Measurements from ENCODE around the gene ERCC8.
"Not testable (repeated sequence)": the region's sequence is repeated elsewhere in the genome, so short reads cannot be mapped to it uniquely, and the experiment has no call there.

Gene ERCC8

DNA sequence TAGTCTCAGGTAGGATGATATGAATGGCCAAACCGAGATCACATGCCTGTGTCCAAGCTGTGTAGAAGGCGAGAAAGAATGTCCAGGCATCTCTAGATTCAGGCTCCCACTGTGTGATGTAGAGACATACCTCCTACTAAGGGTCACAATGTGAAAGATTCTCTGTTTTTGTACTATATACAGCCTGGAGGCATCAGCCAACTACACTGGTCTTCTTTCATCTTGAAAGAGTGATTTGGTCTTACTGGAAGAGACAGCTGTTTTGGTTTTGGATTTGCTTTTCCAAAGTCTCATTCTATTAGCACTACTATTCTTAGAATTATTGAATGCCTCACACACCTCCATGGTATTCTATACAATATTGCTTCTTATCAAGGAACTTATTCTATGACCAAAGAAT is 26.4 kb downstream of the ERCC8 start:
- DNase-seq: no peak

DNA sequence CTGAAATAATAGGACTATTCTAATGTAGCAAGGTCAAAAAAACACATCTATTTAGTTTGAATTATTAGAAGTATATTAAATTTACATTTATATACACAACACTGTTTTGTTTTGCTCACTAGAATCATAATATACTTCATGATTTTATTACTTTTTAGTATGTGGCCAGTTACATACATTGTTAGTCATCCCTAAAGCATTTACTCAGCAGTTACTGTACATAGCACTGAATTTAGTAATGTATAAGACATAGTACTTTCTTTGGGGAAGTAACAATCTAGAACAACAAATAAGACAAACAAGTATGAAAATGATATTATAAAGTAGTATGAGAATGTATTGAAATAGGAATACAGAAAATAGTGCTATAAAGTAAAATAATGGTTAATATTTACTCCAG is 28.2 kb downstream of the ERCC8 start:
- DNase-seq: no peak

DNA sequence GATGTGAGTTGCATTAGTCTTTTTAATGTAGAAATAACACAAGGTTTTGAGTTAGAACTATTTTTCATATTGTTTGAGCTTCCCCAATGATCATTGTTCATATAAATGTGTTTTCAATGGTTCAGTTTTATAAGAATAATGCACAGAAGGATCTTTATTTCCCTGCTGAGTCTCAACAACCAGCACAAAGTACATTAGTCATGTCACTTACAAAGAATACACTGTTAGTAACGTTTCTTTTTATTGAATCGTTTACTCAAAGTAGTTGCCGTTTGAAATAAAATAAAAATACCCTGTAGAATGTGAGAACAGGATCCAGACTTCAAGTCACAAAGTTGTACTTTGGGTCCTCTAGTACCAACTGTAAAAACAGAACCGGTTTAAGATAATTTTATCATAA is 41.5 kb downstream of the ERCC8 start:
- DNase-seq: peak in 1 of 51 donors; percentile 21

DNA sequence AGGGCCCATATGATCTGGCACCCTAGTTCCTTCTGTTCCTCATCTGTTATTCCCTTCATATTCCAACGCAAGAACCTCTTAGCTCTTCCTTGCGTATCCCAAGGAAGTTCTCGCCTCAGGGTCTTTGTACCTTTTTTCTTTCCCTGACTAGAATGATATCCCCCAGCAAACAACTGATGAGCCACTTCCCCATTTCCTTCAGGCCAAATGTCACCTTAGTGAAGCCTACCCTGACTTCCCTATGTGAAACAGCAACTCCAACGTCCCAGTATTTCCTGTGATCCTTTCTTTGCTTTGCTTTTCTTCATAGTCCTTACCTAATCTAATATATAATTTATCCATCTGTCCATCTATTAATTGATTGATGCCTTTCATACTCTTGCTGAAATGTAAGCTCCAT is 47.9 kb downstream of the ERCC8 start:
- no peak for DNase-seq

DNA sequence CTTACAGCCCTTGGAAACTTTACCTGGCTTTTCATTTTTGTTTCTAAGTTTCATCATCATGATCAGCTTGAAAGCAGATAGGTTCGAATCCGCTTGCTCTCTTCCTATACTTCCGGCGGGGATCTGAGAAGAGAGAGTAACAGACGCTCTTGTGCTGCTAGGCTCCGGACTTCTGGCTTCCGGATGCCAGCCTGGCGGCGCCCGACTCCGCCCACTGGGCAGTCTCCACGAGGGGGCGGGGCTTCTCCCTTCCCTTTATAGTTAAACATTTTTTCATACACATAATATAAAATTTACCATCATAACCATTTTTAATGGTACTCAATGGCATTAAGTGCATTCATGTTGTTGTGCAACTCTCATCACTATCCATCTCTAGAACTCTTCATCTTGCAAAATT is 51.3 kb downstream of the ERCC8 start:
- DNase-seq: no peak

DNA sequence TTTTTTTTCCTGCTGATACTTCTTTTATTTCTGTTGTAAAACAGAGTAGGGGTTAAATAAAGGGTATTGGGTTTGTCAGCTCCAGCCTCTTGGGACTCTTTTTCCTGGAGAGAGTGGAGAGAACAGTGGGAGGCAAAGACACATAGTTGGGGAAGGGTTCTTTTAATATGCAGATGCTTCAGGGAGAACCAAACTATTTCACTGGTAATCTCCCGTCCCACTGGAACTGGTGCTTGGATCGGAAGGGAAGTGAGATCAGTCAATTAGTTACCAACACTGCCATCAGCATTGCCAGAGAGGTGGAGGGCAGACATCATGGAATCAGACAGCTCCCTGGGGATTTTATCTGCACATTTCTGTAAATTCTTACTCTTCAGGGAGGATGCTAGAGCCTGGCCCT is 53.2 kb downstream of the ERCC8 start:
- DNase-seq: no peak

DNA sequence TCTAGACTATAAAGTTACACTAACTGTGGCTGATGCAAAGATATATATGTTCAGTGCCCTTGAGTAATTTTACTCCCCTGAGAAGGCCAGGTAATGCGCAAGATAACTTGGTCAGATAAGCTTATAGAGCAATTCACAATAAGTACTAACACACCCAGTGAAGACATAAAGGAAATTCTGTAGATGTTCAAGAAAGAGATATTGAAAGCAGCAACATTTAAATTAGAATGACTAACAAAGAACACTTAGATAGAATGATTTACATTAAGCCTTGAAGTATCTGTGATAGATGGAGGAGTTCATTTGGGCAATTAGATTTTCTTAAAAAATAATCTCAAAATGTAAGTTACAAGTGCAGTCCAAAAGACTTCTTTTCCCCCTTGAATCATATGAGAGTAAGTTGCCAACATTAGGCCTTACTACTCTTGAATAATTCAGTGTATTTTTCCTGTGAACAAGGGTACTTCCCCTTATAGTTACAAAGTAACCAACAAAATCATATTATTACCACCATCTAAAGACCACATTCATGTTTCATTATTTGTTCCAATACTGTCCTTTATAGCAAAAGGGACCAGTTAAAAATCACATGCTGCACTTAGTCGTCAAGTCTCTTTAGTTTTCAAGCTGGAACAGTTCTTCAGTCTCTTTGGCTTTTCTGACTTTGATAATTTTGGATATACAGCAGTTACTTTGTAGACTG is 56.4 kb downstream of the ERCC8 start:
- no peak for DNase-seq

DNA sequence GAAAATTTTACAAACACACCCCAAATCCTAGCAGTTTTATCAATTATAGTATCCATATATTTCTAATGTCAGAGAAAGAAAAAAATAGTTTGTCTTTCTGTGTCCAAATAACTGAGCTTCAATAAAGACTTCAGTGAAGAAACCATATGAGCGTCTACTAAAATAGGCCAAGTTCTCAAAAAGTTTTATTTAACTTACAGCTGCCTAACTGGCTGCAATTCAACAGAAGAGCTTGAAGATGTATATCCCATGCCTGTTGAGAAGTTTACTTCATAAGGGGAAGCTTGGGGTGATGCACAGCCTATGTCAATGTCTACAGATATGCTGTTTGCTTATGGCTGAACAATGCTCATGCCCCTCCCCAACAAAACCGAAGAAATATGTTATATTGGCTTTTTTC is 57.1 kb downstream of the ERCC8 start:
- no peak for DNase-seq

DNA sequence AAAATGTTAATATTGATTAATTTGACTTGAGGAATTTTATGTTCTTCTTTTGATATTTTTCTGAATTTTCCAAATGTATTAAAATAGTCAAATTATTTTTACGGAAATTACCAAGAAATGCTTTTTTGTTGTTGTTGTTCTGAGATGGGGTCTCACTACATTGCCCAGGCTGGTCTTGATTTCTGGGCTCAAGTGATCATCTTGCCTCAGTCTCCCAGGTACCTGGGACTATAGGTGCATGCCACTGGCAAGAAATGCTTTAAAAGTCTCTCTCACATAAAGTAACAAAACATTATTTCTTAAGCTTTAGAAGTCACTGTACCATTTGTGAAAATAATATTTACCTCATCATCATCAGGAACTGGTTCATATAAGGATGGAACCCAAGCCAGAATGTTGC is 57.8 kb downstream of the ERCC8 start:
- no peak for DNase-seq

DNA sequence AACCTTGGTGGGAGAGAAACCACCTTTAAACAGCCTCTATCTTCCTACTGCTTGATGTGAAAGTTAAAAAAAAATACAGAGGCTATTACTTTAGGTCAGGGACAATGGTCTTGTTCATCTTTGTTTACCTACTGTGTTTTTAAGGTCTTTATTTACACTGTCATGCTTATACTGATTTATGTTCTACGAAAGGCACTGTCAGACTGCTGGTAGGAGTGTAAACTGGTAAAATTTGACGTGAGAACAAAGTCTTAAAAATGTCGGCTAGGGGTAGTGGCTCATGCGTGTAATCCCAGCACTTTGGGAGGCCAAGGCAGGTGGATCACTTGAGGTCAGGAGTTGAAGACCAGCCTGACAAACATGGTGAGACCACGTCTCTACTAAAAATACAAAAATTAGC is 58.7 kb downstream of the ERCC8 start:
- no peak for DNase-seq

DNA sequence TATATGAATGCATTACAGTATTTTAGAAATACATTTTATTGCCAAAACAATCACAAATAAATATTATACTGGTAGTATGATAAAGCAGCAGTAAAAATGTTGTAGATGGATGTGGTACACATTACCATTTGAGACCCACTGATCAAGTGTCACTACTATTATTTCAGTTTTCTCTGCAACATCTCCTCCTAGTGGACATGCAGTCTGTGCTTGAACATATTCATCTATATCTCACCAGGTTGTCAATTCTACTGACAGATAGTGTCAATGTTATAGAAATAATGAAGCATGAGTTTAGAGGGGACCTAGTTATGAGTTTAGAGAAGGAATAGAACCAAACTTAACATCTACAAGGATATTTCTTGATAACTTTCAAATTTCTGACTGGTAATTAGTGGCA is 61.6 kb downstream of the ERCC8 start:
- peak in 1 of 51 donors; percentile 1 for DNase-seq

DNA sequence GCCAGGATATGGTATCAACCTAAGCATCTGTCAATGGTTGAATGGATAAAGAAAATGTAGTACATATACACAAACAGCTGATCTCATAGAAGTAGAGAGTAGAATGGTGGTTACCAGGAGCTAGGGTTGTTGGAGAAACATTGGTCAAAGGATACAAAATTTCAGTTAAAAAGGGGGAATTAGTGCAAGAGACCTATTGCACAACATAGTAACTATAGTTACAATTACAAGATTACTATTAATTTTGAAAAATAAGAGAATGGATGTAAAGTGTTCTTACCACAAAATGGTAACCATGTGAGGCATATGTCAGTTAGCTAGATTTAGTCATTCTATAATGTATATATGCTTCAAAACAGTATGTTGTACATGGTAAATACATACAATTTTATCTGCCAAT is 72.0 kb downstream of the ERCC8 start:
- DNase-seq: no peak

DNA sequence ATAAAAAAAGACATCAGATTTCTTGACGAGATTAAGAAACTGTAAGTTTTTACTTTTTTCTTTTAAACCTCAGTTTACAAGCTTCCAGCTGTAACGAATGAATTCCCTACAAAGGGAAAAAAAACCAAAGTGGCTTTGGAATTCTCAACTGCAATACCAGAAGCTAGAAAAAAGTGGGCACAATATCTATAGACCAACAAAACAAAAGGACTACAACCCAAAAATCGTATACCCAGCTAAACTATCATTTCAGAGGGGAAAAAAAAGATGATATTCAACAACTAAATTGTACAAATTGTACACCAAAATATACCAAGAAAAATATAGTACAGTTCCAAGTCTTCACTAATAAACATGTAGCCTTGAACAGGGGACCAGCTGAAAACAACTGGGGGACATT is 74.0 kb downstream of the ERCC8 start:
- no peak for DNase-seq

DNA sequence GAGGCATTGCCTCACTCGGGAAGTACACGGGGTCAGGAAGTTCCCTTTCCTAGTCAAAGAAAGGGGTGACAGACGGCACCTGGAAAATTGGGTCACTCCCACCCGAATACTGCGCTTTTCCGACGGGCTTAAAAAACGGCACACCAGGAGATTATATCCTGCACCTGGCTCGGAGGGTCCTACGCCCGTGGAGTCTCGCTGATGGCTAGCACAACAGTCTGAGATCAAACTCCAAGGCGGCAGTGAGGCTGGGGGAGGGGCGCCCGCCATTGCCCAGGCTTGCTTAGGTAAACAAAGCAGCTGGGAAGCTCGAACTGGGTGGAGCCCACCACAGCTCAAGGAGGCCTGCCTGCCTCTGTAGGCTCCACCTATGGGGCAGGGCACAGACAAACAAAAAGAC is 84.3 kb downstream of the ERCC8 start:
- not testable (repeated sequence) for DNase-seq

DNA sequence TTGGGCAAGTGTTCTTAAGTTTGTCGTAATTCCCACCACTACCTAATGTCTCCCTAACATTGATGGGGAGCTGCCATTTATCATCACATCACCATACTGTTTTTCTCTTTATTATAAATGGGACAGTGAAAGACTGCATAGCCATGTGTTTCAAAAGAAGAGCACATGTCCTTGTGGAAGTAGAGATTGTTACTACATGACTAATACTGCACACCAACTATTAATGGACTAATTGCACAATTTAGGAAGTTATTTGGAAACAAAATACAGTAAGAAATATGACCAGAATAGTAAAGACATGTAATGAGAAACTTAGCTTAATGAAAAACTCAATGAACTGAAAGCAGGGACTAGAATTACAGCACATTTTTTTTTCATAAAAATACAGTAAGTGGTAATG is 88.8 kb downstream of the ERCC8 start:
- DNase-seq: no peak

DNA sequence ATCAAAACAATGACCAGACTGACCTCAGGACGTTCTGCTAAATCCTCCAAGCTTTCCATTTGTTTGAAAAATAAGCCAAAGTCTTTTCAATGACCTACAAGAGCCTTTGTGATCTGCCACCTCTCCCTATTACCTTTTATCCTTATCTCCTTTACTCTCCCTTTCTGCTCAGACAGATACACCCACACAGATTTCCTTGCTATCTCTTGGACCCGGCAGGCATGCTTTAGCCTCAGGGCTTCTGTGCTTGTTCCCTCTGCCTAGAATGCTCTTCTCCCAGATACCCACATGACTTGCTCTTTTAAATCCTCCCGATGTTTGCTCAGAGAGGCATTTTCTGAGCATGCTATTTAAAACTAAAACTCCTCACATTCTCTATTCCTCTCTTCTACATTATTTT is 91.9 kb downstream of the ERCC8 start:
- no peak for DNase-seq

DNA sequence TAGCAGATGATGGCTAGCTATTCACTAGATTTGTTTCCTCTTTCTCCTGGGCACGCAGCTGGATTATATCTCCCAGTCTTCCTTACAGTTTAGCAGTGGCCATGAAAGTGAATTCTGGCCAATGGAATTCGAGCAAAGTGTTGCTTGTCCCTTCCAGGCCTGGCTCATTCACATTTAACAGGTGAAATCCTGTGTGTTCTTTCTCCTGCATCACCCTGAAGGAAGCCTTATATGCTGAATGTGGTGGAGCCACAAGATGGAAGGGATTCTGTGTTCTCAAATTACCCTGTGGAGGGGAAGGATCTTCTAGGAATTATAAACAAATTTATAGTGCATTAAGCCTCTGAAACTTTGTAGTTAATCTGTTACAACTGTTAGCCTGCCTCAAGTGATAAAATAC is 92.6 kb downstream of the ERCC8 start:
- DNase-seq: peak in 1 of 51 donors; percentile 3

DNA sequence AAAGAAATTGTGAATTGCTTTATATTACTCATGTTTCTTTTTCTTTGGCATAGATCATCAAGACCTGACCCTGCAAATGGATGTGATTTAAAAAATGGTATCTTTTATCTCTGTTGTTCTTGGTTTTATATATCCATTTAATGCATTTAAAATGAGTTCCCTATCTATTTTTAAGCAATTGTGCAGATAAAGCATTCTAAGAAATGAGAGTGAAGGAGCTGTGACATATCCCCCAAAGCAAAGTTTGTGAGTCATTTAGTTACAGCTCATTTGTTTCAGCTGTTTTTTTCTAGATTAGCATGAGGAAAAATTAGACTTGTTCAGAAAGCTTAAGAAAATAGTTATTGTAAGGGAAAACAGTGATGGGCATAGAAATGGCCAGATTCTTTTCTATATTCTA is 93.2 kb downstream of the ERCC8 start:
- no peak for DNase-seq

DNA sequence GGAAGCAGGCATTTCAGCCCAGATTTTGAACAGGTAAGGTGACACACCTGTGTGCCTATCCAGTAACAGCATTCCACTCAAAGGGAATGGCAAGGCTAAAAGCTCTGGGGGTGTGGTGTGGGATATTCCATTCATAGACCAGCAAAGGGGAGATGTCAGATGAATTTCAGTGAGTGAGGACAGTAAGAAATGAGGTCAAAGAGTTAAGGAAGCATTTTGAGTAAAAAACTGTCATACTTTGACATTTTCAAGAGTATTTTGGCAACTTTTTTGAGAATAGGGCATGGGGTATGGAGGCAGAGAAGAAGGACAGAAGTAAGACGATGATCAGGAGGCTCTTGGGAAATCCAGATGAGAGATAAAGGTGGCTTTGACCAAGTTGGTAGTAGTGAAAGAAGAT is 98.6 kb downstream of the ERCC8 start:
- DNase-seq: no peak

DNA sequence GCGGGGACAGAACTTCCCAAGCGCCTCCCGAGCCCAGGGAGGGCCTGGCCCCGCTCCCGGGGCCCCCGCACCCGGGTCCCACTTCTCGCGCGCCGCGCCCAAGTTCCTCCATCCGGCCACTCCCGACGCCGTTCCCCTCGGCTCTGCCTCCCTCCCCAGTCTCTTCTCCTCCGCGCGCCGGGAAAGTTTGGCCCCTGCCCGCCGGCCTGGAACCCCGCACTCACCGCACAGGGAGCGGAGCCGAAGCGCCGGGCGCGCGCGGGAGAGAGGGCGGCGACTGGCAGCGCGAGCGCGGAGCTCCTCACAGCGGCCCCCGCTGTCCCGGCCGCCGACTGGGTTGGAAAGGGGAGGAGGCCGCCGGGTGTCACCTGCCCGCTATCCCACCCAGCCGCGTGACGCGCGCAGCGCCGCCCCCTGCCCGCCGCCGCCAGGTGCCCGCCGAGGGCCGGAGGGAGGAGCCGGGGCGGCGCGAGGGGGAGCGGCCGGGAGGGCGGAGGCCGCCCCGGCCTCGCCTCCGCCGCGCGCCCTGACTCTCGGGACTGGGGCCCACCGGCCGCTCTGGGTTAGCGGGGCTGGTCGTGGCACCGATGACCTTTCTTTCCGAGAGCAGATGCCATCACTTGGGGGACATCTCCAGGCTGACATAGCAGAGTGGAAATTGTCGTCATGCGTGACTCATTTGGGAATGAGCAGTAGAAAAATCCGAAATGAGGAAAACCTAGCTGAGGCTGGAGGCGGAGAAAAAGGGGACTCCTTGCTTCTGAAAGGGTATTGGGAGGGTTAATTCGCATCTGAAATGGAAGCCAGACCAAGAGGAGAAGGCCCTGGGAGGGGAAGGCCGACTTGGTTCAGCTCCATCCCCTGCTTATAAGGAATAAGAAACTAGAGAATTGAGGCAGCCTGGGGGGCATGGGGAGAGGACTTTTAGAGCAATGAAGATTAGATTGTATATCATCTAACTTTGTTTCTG is 100.6 kb downstream of the ERCC8 start, which contains the start of gene ELOVL7:
ELOVL7 (minus strand) TSS at position 334 of the 970 bp plus-strand sequence. CDS start 56,872 bp downstream, outside the sequence.
- DNase-seq: peak in 46 of 51 donors; percentile 4 to 81 (median 54)

DNA sequence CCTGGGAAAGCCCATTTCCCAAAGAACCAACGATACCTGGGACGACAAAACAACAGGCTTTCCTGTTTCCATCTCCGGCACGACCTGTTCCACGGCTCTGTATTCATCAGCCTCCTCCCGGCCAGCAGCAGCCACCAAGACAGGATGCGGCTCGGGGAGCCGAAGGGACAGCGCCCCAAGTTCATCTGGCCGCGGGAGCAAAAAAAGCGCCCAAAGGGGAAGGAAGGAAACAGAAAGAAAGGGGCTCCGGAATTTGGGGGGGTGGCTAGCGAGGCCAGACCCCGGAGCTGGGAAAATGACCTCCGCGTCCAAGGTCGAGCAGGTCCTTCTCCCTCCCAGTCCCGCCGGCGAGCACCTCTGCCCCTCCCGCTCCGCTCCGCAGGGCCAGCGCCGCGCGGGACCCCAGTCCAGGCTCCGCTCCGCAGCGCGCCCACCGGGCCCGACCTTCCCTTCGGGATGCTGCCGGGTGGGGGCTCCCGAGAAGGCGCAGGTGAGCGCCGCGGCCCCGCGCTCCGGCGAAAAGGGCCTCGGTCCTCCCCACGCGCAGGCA is 101.4 kb downstream of the ERCC8 start:
- DNase-seq: peak in 21 of 51 donors; percentile 7 to 36 (median 21)

DNA sequence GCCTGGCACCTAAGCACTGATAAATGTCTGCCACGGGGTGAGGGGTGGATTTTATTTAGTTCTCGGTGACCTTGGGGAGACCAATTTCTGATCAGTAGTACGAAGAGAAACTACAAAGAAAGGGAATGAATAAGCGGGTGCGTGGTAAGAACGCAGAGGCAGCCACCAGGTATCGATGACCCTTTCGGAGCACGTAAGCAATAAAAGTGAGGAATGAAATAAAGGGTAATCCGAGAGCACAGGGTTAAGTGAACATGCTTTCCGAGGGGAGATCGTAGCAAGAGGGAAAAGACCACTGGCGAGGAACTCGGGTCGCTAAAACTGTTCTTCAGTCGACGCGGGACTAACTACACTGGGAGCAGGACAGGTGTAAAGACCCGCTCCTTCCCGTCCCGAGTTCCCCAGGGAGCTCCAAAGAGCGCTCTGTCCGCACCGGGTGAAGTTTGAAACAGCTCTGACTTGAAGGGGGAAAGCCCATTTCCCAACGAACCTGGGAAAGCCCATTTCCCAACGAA is 101.9 kb downstream of the ERCC8 start:
- peak in 3 of 51 donors; percentile 5 to 33 (median 33) for DNase-seq

Data from hypothalamus (tissue), 51 donors.